Stomach (tissue), 4 donors: Measurements from ENCODE around the gene SFXN2.

ENCODE experiments used
- CTCF ChIP-seq, 7 experiments: fragments of 450-650 bp in 4 of 7; fragments of 200-600 bp in 3 of 7; sonication (generic) in 3 of 7; IDR thresholded peaks; one replicate each; pipeline ENCODE4 v1.5.1; 2016 to 2019; ENCODE audit warnings: antibody characterized with exemption in 7 of 7, control low read depth in 2 of 7, mild to moderate bottlenecking in 1 of 7
- EP300 ChIP-seq: sonication (generic); formaldehyde crosslinking; IDR thresholded peaks from one replicate; pipeline ENCODE4 v1.6.1; 2017; ENCODE audit warnings: antibody characterized with exemption
- POLR2A ChIP-seq, 4 donors: fragments of 450-650 bp; IDR thresholded peaks; one replicate each; pipeline ENCODE4 v1.6.1; 2016; ENCODE audit warnings: antibody characterized with exemption in 4 of 4, control low read depth in 2 of 4, mild to moderate bottlenecking in 1 of 4, moderate library complexity in 1 of 4
- POLR2AphosphoS5 ChIP-seq, 3 donors: sonication (generic); formaldehyde crosslinking; IDR thresholded peaks; one replicate each; pipeline ENCODE4 v1.6.1; 2016; ENCODE audit warnings: antibody characterized with exemption in 3 of 3

DNA sequence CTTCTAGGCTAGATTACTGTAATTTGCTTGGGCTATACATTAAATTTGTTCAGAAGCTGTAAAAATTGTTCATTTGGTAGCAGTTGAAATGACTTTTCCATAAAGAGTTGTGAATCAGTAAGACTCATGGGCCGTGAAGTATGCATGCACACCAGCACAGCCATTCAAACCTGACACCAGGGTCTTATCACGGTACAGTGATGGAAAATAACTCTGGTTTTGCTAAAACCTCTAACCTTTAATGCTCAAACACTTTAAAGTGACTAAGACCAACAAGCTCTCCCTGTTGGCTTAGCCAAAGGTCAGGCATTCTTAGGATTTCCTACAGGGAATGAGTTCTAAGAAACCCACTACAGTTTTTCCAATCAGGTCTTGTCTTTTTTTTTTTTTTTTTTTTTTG lies 11.7 kb upstream of the SFXN2 start:
- TF ChIP-seq CTCF (IDR thresholded peaks at IDR 0.05) = no peak
- TF ChIP-seq EP300 = no peak
- TF ChIP-seq POLR2A (IDR thresholded peaks at IDR 0.05) = no peak
- no peak for TF ChIP-seq POLR2AphosphoS5 (IDR thresholded peaks at IDR 0.05)
